H1 (cell line): ENCODE results near the gene LRRC28. TPM values are rescaled to one million over a fixed set of nuclear protein-coding genes. Genes with fewer than 3 reads are reported as not detected.

Experiments used
- CTCF ChIA-PET: fragments of 300-600 bp; sonication (Branson Sonifier 250); formaldehyde crosslinking; loops from one replicate; lab custom pipeline; 2021; ENCODE audit not compliant: partially characterized antibody; lab: Charles Lee
- POLR2A ChIA-PET: fragments of 300-600 bp; sonication (Branson Sonifier 250); formaldehyde crosslinking; loops from one replicate; lab custom pipeline; 2021; ENCODE audit warnings: inconsistent platforms; ENCODE audit not compliant: partially characterized antibody; lab: Charles Lee
- DNase-seq, 2 experiments: peaks; one replicate each; pipeline versions ENCODE4 v3.0.0 to v3.0.0-alpha.2; 2010 to 2022; ENCODE audit warnings: low spot score in 2 of 2, low read depth in 1 of 2, mixed read lengths in 1 of 2
- FAIRE-seq: peaks from 2 replicates; lab custom pipeline; 2011; peaks lifted over from hg19 to GRCh38; lab: Jason Lieb, UNC
- H2AFZ ChIP-seq: 2 replicates; pipeline ENCODE4 v1.8.1; 2012; ENCODE audit warnings: low read length, inconsistent platforms
- H2AK5ac ChIP-seq: 2 replicates; pipeline ENCODE4 v1.6.1; 2013; ENCODE audit warnings: low read depth, low read length
- H2BK120ac ChIP-seq: replicated peaks from 2 replicates; pipeline ENCODE3; 2013; ENCODE audit warnings: low read depth, low read length, inconsistent platforms
- H2BK12ac ChIP-seq: 2 replicates; pipeline ENCODE4 v1.6.1; 2013; ENCODE audit warnings: low read depth, low read length
- H2BK15ac ChIP-seq: 2 replicates; pipeline ENCODE4 v1.6.1; 2013; ENCODE audit warnings: low read length
- H2BK20ac ChIP-seq: 2 replicates; pipeline ENCODE4 v1.6.1; 2013; ENCODE audit warnings: low read length
- H2BK5ac ChIP-seq: 2 replicates; pipeline ENCODE4 v1.6.1; 2013; ENCODE audit warnings: low read depth, low read length
- H3K14ac ChIP-seq: 2 replicates; pipeline ENCODE4 v1.6.1; 2013; ENCODE audit warnings: inconsistent platforms; ENCODE audit not compliant: insufficient read length
- H3K18ac ChIP-seq: 2 replicates; pipeline ENCODE4 v1.6.1; 2013; ENCODE audit warnings: low read length; ENCODE audit errors: extremely low read depth
- H3K23ac ChIP-seq: 2 replicates; pipeline ENCODE4 v1.6.1; 2013; ENCODE audit warnings: inconsistent platforms; ENCODE audit not compliant: insufficient read length
- H3K23me2 ChIP-seq: 2 replicates; pipeline ENCODE4 v1.6.1; 2013; ENCODE audit warnings: low read depth, low read length
- H3K27ac ChIP-seq: 2 replicates; pipeline ENCODE4 v1.6.1; 2011; ENCODE audit warnings: low read depth, low read length, inconsistent platforms
- H3K27me3 ChIP-seq, 4 experiments: replicated peaks in 1 of 4; 1 replicate in 1 of 4; 2 replicates in 3 of 4; pipeline versions ENCODE4 v1.6.1 to v1.8.1; 2011 to 2013; ENCODE audit warnings: low read length in 3 of 4, mild to moderate bottlenecking in 3 of 4, inconsistent platforms in 2 of 4, mixed read lengths in 2 of 4, moderate library complexity in 1 of 4; ENCODE audit not compliant: control insufficient read depth in 3 of 4, insufficient read depth in 3 of 4; ENCODE audit errors: extremely low read depth in 1 of 4
- H3K36me3 ChIP-seq, 4 experiments: 2 replicates each; pipeline versions ENCODE4 v1.6.1 to v1.8.1; 2011 to 2013; ENCODE audit warnings: mild to moderate bottlenecking in 4 of 4, low read length in 3 of 4, moderate library complexity in 2 of 4, control low read depth in 1 of 4, inconsistent platforms in 1 of 4; ENCODE audit not compliant: insufficient read depth in 4 of 4, control insufficient read depth in 2 of 4
- H3K4ac ChIP-seq: replicated peaks from 2 replicates; pipeline ENCODE3; 2013; ENCODE audit warnings: low read length, low read depth, mixed read lengths, inconsistent platforms; ENCODE audit not compliant: insufficient read length
- H3K4me1 ChIP-seq, 4 experiments: replicated peaks in 1 of 4; 1 replicate in 1 of 4; 2 replicates in 3 of 4; pipeline versions ENCODE4 v1.6.1 to v1.8.1; 2011 to 2013; ENCODE audit warnings: low read length in 3 of 4, inconsistent platforms in 2 of 4, mixed read lengths in 1 of 4; ENCODE audit not compliant: insufficient read depth in 4 of 4, control insufficient read depth in 3 of 4
- H3K4me2 ChIP-seq, 2 experiments: 2 replicates each; pipeline versions ENCODE4 v1.6.1 to v1.8.1; 2011 to 2013; ENCODE audit warnings: low read depth in 2 of 2, low read length in 2 of 2, control low read depth in 1 of 2, inconsistent platforms in 1 of 2, mild to moderate bottlenecking in 1 of 2; ENCODE audit not compliant: insufficient read depth in 1 of 2
- H3K4me3 ChIP-seq, 4 experiments: fragments of 200-600, 300-600 bp in 1 of 4; sonication (generic), shearing (Covaris generic), sonication (Bioruptor Twin) in 1 of 4; 2 replicates each; pipeline versions ENCODE4 v1.5.1 to v1.8.1; 2011 to 2016; ENCODE audit warnings: low read length in 4 of 4, low read depth in 3 of 4, control low read depth in 2 of 4, inconsistent platforms in 2 of 4, mild to moderate bottlenecking in 2 of 4, mixed read lengths in 1 of 4, moderate library complexity in 1 of 4; ENCODE audit not compliant: insufficient read depth in 2 of 4; ENCODE audit errors: extremely low read depth in 1 of 4
- H3K56ac ChIP-seq: replicated peaks from 2 replicates; pipeline ENCODE3; 2013; ENCODE audit warnings: low read depth, mild to moderate bottlenecking, mixed read lengths, low read length, inconsistent platforms; ENCODE audit not compliant: insufficient read length
- H3K79me1 ChIP-seq: 2 replicates; pipeline ENCODE4 v1.6.1; 2013; ENCODE audit warnings: low read depth, low read length, control low read depth
- H3K79me2 ChIP-seq, 2 experiments: 2 replicates each; pipeline versions ENCODE4 v1.6.1 to v1.8.1; 2012 to 2013; ENCODE audit warnings: low read length in 2 of 2, mild to moderate bottlenecking in 2 of 2, inconsistent platforms in 1 of 2; ENCODE audit not compliant: insufficient read depth in 2 of 2, control insufficient read depth in 1 of 2
- H3K9ac ChIP-seq, 4 experiments: replicated peaks in 1 of 4; 1 replicate in 1 of 4; 2 replicates in 3 of 4; pipeline versions ENCODE4 v1.6.1 to v1.8.1; 2011 to 2013; ENCODE audit warnings: low read depth in 3 of 4, low read length in 3 of 4, control low read depth in 2 of 4, mild to moderate bottlenecking in 2 of 4, moderate library complexity in 2 of 4, inconsistent platforms in 1 of 4; ENCODE audit errors: extremely low read depth in 1 of 4
- H3K9me3 ChIP-seq, 2 experiments: 2 replicates each; pipeline versions ENCODE4 v1.6.1 to v1.8.1; 2012 to 2013; ENCODE audit warnings: mild to moderate bottlenecking in 2 of 2, moderate library complexity in 2 of 2, control low read depth in 1 of 2, inconsistent platforms in 1 of 2, low read depth in 1 of 2, low read length in 1 of 2, mixed read lengths in 1 of 2; ENCODE audit not compliant: insufficient read depth in 2 of 2
- H4K20me1 ChIP-seq, 2 experiments: replicated peaks in 1 of 2; 2 replicates each; pipeline versions ENCODE3 to v1.8.1; 2011 to 2013; ENCODE audit warnings: inconsistent platforms in 2 of 2, low read length in 2 of 2, mild to moderate bottlenecking in 1 of 2; ENCODE audit not compliant: insufficient read depth in 2 of 2, control insufficient read depth in 1 of 2
- H4K5ac ChIP-seq: 2 replicates; pipeline ENCODE4 v1.6.1; 2013; ENCODE audit warnings: low read length, low read depth, mixed read lengths, inconsistent platforms; ENCODE audit not compliant: insufficient read length
- H4K8ac ChIP-seq: 2 replicates; pipeline ENCODE4 v1.8.0; 2013; ENCODE audit warnings: mild to moderate bottlenecking, moderate library complexity, low read length, inconsistent platforms; ENCODE audit not compliant: insufficient read depth; ENCODE audit errors: extremely low read depth
- H4K91ac ChIP-seq: replicated peaks from 2 replicates; pipeline ENCODE3; 2013; ENCODE audit warnings: low read length, mixed read lengths, inconsistent platforms; ENCODE audit not compliant: insufficient read length
- ATF2 ChIP-seq: IDR thresholded peaks from 2 replicates; pipeline ENCODE4 v1.6.1; 2012; ENCODE audit warnings: low read length, inconsistent platforms
- WGBS, 2 experiments: shearing (Covaris generic) in 1 of 2; methylation state at CpG; one replicate each; pipeline versions ENCODE4 v1.1.6 to v1.1.7; 2013 to 2015; ENCODE audit warnings: low lambda C conversion rate in 2 of 2, mixed read lengths in 2 of 2, inconsistent platforms in 1 of 2, low coverage in 1 of 2, missing lambda C conversion rate in 1 of 2; ENCODE audit not compliant: insufficient replicate concordance in 2 of 2, insufficient coverage in 1 of 2, insufficient read length in 1 of 2; ENCODE audit errors: extremely low coverage in 1 of 2, missing lambda C conversion rate in 1 of 2; 5-methylcytosine and 5-hydroxymethylcytosine counted together
- polyA plus RNA-seq, 7 experiments: library from polyadenylated mRNA; depleted of rRNA in 3 of 7; stranded (reverse) in 5 of 7; unstranded in 2 of 7; fragments of >200 nt in 5 of 7; fragments of 200-250 nt in 2 of 7; gene quantifications; 1 replicate in 5 of 7; 2 replicates in 1 of 7; 4 replicates in 1 of 7; pipeline versions ENCODE4 v1.2.1 to v1.2.3, GENCODE V29; 2011 to 2013; ENCODE audit warnings: missing spikeins in 2 of 7, mixed read lengths in 2 of 7
- total RNA-seq: library from RNA; stranded (reverse); fragmentation: NEBNext Ultra II Directional; extraction: Animal tissue kit (Norgen Biotek cat#: 25700); gene quantifications from 2 replicates; pipeline ENCODE4 v1.2.1, GENCODE V29; 2021

LRRC28 gene
- total and polyA plus RNA-seq, 2 of the 8 experiments (the other 6 are each of a cell fraction or from before 2014, with no cell fraction given), result 20.2 to 23.3 TPM

- Histone ChIP-seq H3K79me1 (no peaks in the 10 kb centered on the region), H3K23ac (no peak overlapping the region), H3K9ac (no peak overlapping the region), H3K27ac (no peak overlapping the region), H3K18ac (no peak overlapping the region), H4K20me1 (peaks cover 0 to 2% of the 10 kb centered on the region in 2 experiments), H3K4me1 (no peaks in the 10 kb centered on the region), H4K91ac (no peak overlapping the region), H3K4me3 (no peak overlapping the region), H3K9me3 (no peaks in the 10 kb centered on the region), H3K4ac (no peak overlapping the region), H3K23me2 (no peaks in the 10 kb centered on the region), H3K56ac (no peak overlapping the region), H3K27me3 (no peaks in the 10 kb centered on the region), H4K5ac (no peak overlapping the region), H2BK20ac (no peak overlapping the region), H2AFZ (no peak overlapping the region), H3K14ac (no peak overlapping the region), H2BK5ac (no peak overlapping the region), H2AK5ac (no peak overlapping the region), H2BK12ac (no peak overlapping the region), H2BK120ac (no peak overlapping the region), H2BK15ac (no peak overlapping the region), H3K79me2 (no peaks in the 10 kb centered on the region), H3K4me2 (no peak overlapping the region), H4K8ac (no peak overlapping the region), H3K36me3 (no peaks in the 10 kb centered on the region; a peak in 2 of 8 replicates)
- WGBS, 2 experiments, result 100% methylated on average over 2 of the region's 2 CpGs; no CpG with 5 or more reads in 1 of the 2 experiments
- POLR2A ChIA-PET, result no interaction called here
- FAIRE-seq (no peak), DNase-seq (no peak)
- TF ChIP-seq ATF2, result no peak
- CTCF ChIA-PET, result interaction anchor here (1.4 to 3.2 kb wide), 3 partner anchors 28 to 108 kb away, joined by 3 to 22 read pairs (median 9); partner anchors contain the start of gene SYNM
These were observed 42.0 kb upstream of the LRRC28 start for GRCh38 chr15:99209326-99209725.
